NT2/D1 (cell line): ENCODE measurements around the gene GHRH.

Experiments used
- DNase-seq: peaks from one replicate; pipeline ENCODE4 v3.0.0-alpha.2; 2011; ENCODE audit warnings: low read depth, low spot score
- H3K27me3 ChIP-seq: 2 replicates; pipeline ENCODE4 v1.6.0; 2011; ENCODE audit warnings: mild to moderate bottlenecking; ENCODE audit not compliant: insufficient read length, insufficient read depth
- H3K36me3 ChIP-seq: 2 replicates; pipeline ENCODE4 v1.6.1; 2011; ENCODE audit warnings: mild to moderate bottlenecking, low read length, mixed read lengths; ENCODE audit not compliant: insufficient read depth, insufficient read length
- H3K4me1 ChIP-seq: 2 replicates; pipeline ENCODE4 v1.5.1; 2011; ENCODE audit not compliant: insufficient read depth, insufficient read length
- H3K4me3 ChIP-seq: 2 replicates; pipeline ENCODE4 v1.5.1; 2011; ENCODE audit warnings: low read depth; ENCODE audit not compliant: insufficient read length
- H3K9ac ChIP-seq: 2 replicates; pipeline ENCODE4 v1.6.0; 2011; ENCODE audit warnings: low read depth; ENCODE audit not compliant: insufficient read length
- H3K9me3 ChIP-seq: 2 replicates; pipeline ENCODE4 v1.5.1; 2011; ENCODE audit warnings: mild to moderate bottlenecking, low read length; ENCODE audit not compliant: insufficient read depth
- SUZ12 ChIP-seq: IDR thresholded peaks from 2 replicates; pipeline ENCODE4 v1.6.1; 2011; ENCODE audit not compliant: insufficient read length, insufficient read depth; ENCODE audit errors: extremely low read depth
- YY1 ChIP-seq: IDR thresholded peaks from 2 replicates; pipeline ENCODE4 v1.6.1; 2011; ENCODE audit not compliant: insufficient read length, insufficient read depth
- ZNF274 ChIP-seq: IDR thresholded peaks from 2 replicates; pipeline ENCODE4 v1.6.1; 2011; ENCODE audit warnings: mild to moderate bottlenecking, low read depth, low read length

The GHRH gene

GRCh38 chr20:37234254-37234581 lies 27.4 kb downstream of the GHRH start:
- no peak for DNase-seq
- Histone ChIP-seq H3K4me3 (no peak overlapping the region), H3K27me3 (no peaks in the 10 kb centered on the region), H3K36me3 (peaks cover 97% of the 10 kb centered on the region), H3K9ac (no peak overlapping the region), H3K9me3 (no peaks in the 10 kb centered on the region), H3K4me1 (no peaks in the 10 kb centered on the region)
- TF ChIP-seq YY1 = no peak
- TF ChIP-seq ZNF274 = no peak
- no peak for TF ChIP-seq SUZ12

- no peak overlapping the region for H3K9ac ChIP-seq
- H3K4me1 ChIP-seq = no peaks in the 10 kb centered on the region
- TF ChIP-seq ZNF274 (no peak), SUZ12 (no peak), YY1 (no peak)
- no peaks in the 10 kb centered on the region for H3K27me3 ChIP-seq
- no peak overlapping the region for H3K4me3 ChIP-seq
- peaks cover 97% of the 10 kb centered on the region for H3K36me3 ChIP-seq
- no peak for DNase-seq
- H3K9me3 ChIP-seq = no peaks in the 10 kb centered on the region
Measured at GRCh38 chr20:37233548-37234253, 27.9 kb downstream of the GHRH start.

DNA sequence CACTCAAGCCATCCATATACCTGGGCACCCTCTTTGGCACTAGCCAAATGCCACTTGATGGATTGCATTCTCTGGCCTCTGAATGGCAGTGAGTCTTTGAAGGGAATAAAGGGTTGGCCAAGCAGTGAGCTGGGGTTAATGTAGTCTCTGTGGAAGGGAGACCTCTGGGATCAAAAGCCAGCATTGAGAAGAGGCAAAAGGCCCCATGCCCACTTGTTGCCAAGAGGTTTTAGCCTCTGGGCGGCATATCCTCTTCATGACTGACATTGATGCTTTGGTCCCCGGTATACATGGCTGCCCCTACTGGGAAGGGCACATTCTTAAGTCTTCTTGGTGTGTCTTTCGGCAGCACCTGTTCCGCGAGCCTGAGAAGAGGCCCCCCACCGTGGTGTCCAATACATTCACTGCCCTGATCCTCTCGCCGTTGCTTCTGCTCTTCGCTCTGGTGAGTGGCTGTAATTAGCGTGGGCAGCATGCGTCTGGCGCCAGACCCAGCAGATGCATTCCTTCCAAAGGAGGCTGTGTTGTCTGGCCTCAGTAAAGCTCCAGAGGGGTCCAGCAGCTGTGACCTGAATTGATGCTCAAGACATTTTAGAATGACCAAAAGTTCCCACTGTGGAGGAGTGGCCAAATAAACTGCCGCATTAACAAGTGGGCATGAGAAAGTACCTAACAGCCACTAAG lies 29.5 kb downstream of the GHRH start:
- Histone ChIP-seq H3K9me3 (no peaks in the 10 kb centered on the region), H3K9ac (no peak overlapping the region), H3K36me3 (peaks cover 97% of the 10 kb centered on the region), H3K4me1 (peaks cover 4% of the 10 kb centered on the region), H3K27me3 (no peaks in the 10 kb centered on the region), H3K4me3 (no peak overlapping the region)
- no peak for TF ChIP-seq ZNF274
- TF ChIP-seq YY1 = no peak
- TF ChIP-seq SUZ12 = no peak
- no peak for DNase-seq

DNA sequence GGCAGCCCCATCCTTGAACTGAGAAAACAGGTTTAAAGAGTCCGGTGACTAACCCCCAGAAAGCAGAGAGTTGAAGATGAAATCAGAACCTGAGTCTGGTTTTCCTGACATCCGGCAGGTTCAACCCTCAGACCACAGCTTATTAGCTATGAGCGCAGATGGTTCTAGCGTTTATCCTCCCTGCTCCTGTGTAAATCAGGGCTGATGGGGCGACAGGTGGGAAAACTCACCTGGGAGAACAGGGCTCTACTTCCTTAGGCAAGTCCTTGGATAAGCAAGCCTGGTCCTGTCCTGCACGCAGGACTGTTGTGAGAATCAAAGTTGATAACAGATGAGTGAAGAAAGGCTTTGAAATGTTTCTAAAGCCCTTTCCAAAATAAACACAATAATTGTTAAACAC lies 31.4 kb downstream of the GHRH start:
- Histone ChIP-seq H3K9me3 (no peaks in the 10 kb centered on the region), H3K4me3 (no peak overlapping the region), H3K36me3 (peaks cover 99% of the 10 kb centered on the region), H3K9ac (no peak overlapping the region), H3K27me3 (no peaks in the 10 kb centered on the region), H3K4me1 (peaks cover 7% of the 10 kb centered on the region)
- TF ChIP-seq SUZ12 = no peak
- no peak for DNase-seq

DNA sequence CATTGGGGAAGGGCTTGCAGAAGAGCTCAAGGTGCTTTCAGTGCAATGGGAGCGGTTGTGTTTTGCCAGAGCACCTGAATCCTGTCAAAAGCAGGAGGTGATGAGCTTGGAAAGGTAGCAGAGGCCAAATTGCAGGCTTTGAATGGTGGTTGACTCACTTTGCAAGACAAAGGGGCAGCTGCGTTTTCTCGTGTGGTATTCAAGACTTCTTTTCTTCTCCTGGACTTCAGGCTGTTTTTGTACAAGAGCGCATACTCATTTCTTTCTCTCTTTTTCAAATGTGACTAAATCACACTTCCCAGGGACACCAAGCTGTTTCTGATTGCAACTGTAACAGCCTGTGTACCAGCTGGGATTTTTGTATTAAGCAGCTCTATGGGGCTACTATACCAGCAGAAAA lies 32.3 kb downstream of the GHRH start:
- Histone ChIP-seq H3K4me1 (peaks cover 7% of the 10 kb centered on the region), H3K36me3 (peaks cover 99% of the 10 kb centered on the region), H3K27me3 (no peaks in the 10 kb centered on the region), H3K9ac (no peak overlapping the region), H3K4me3 (no peak overlapping the region), H3K9me3 (no peaks in the 10 kb centered on the region)
- TF ChIP-seq YY1 (no peak), ZNF274 (no peak), SUZ12 (no peak)
- peak; percentile 79 for DNase-seq

GRCh38 chr20:37228656-37229055 lies 33.0 kb downstream of the GHRH start:
- H3K4me3 ChIP-seq = no peak overlapping the region
- no peak overlapping the region for H3K9ac ChIP-seq
- TF ChIP-seq SUZ12 (no peak), YY1 (no peak), ZNF274 (no peak)
- DNase-seq = no peak
- peaks cover 7% of the 10 kb centered on the region for H3K4me1 ChIP-seq
- H3K9me3 ChIP-seq = no peaks in the 10 kb centered on the region
- peaks cover 99% of the 10 kb centered on the region for H3K36me3 ChIP-seq
- H3K27me3 ChIP-seq = no peaks in the 10 kb centered on the region

- DNase-seq = no peak
- TF ChIP-seq SUZ12 = no peak
- TF ChIP-seq YY1 = no peak
- H3K9me3 ChIP-seq = no peaks in the 10 kb centered on the region
- no peak overlapping the region for H3K9ac ChIP-seq
- no peaks in the 10 kb centered on the region for H3K27me3 ChIP-seq
- H3K4me3 ChIP-seq = no peak overlapping the region
- H3K36me3 ChIP-seq = peaks cover 99% of the 10 kb centered on the region
- peaks cover 7% of the 10 kb centered on the region for H3K4me1 ChIP-seq
Measured at GRCh38 chr20:37228082-37228481, 33.5 kb downstream of the GHRH start.
